Renal cortical epithelial cell (primary cell): ENCODE measurements around the gene OR13C2. TPM values are rescaled to one million over a fixed set of nuclear protein-coding genes. Genes with fewer than 3 reads are reported as not detected.
"Not testable (repeated sequence)": the region's sequence is repeated elsewhere in the genome, so short reads cannot be mapped to it uniquely, and the experiment has no call there.

Source experiments
- DNase-seq: peaks from one replicate; pipeline ENCODE4 v3.0.0-alpha.2; 2011; ENCODE audit warnings: low read depth
- total RNA-seq: library from RNA; depleted of rRNA; stranded (reverse); fragments of >200 nt; gene quantifications from 2 replicates; pipeline ENCODE4 v1.2.3, GENCODE V29; 2014

OR13C2 gene
- 0.30 TPM in 1 of 2 replicates, not detected in the other for total RNA-seq

GRCh38 chr9:104605527-104605926 is at the start of gene OR13C2:
Gene OR13C2 (minus strand): TSS chr9:104605627. CDS start chr9:104605627, 0 bp downstream.
- not testable (repeated sequence) for DNase-seq

DNA sequence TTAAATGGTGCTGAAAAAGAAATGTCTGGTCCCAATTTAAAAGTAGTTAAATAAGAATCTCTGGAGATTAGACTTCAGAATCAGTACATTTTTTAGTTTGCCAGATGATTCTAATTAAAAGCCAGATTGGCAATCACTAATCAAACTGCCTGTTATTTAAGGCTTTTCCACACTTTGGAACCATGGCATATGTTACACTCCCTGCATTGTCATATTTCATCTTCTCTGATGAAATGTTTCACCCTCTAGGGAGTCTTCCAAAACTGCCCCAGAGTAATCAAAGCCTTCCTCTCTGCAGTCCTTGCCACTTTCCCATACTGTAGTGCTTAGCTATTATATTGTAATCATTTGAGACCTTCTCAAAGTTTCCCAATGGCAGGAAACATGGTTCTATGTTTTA is 30.0 kb upstream of the OR13C2 start:
- no peak for DNase-seq

DNA sequence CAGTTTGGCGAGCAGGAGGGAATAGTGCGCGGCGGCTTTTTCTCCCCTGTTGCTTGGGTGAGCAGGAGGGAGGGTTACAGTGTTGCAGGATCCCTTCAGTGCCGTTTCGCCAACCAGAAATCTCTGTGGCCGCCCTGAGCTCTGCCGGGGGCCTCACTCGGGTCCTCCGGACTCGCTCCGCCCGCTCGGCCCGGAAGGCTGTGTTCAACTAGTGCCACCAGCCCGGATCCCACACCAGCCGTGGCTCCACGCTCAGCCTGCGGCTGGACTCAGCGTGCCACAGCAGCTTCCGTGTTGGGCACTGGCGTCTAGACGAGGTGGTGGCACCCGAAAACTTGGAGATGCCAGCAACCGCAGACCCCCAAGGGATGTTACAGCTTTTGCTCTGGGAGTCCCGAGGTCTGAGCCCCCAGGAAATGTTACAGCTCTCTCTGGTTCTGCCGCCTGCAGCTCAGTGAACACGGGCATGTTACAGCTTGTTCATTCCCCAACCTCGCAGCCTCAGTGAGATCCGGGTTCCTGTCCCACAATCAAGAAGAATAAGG is 28.6 kb upstream of the OR13C2 start:
- no peak for DNase-seq

DNA sequence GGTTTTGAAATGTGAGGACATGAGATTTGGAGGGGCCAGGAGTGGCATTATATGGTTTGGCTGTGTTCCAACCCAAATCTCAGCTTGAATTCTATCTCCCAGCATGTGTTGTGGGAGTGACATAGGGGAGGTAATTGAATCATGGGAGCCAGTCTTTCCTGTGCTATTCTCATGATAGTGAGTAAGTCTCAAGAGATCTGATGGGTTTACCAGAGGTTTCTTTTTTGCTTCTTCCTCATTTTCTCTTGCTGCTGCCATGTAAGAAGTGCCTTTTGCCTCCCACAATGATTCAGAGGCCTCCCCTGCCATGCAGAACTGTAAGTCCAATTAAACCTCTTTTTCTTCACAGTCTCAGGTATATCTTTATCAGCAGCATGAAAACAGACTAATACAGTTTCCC is 20.5 kb upstream of the OR13C2 start:
- not testable (repeated sequence) for DNase-seq

DNA sequence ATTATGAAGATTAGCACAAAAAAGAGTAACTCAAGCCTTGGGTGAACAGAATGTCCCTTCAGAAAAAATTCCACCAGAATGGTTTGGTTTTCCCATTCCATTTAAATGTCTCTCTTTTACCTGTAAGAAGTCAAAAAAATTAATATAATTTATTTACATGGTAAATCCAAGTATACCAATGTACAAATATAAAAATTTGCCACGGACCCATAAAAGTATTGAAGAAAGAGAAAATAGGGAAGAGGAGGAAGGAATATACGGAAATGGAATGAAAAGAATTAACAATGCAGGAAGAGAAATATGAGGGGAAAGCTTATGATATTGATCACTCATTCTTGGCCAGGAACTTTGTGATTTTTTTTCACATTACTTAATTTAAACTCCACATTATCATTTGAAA is 12.7 kb upstream of the OR13C2 start, which contains the start of gene OR13C9:
TSS of gene OR13C9 (minus strand) at position 101 of the 400 bp plus-strand sequence. CDS start at position 101, 0 bp downstream.
- DNase-seq, result no peak

DNA sequence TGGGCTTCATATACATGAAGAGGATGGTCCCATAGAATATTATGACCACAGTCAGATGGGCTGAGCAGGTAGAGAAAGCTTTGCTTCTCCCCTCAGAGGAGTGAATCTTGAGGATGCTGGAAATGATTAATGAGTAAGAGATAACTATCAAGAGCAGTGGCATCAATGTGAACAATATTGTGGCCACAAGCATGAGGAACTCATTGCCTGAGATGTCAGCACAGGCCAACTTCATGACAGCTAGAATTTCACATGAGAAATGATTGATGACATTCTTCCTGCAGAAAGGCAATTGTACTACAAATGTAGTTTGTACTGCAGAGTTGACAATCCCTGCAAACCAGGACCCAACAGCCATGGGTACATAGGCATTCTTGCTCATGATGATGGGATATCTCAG is 12.0 kb upstream of the OR13C2 start:
- no peak for DNase-seq

GRCh38 chr9:104611213-104611612 is 5.8 kb upstream of the OR13C2 start:
- DNase-seq, result no peak

GRCh38 chr9:104608336-104608735 is 2.9 kb upstream of the OR13C2 start:
- peak; percentile 8 for DNase-seq

DNA sequence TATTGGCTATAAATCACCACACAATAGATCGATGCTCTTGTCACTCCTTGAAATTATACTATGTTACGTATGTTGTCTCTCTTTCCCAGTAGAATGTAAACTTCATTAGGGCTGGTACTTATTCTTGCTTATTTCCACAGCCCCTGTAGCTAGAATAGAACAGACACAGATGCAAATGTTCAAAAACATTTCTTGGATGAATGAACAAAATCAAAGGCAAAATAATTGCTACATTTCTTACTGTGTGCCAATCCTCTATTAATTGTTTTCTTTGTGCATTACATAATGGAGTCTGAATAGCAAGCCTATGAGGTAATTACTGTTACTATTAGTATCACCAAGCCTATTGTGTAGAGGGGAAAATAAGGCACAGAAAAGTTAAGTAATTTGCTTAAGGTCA is 725 bp upstream of the OR13C2 start:
- peak; percentile 57 for DNase-seq

- no peak for DNase-seq
Measured at GRCh38 chr9:104604801-104605200, 626 bp downstream of the OR13C2 start.

DNA sequence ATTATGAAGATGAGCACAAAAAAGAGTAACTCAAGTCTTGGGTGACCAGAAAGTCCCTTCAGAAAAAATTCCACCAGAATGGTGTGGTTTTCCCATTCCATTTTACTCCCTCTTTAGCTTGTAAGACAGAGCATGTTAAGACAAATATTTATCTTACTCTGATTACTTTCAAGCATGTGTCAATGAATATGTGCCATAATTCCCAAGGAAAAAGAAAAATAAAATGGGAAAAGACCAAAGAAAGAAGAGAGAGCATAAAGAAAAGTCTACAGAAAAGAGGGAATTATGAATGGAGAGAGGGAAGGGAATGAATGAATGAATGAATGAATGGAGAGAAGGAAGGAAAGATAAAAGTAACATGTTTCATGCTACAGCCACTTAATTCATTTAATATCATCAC is 6.1 kb downstream of the OR13C2 start, which contains the start of gene OR13C5:
TSS of gene OR13C5 (minus strand) at position 101 of the 400 bp plus-strand sequence. CDS start at position 101, 0 bp downstream.
- DNase-seq, result not testable (repeated sequence)

GRCh38 chr9:104598749-104599148 is 6.7 kb downstream of the OR13C2 start:
- not testable (repeated sequence) for DNase-seq

- DNase-seq, result no peak
Measured at GRCh38 chr9:104589626-104590025, 15.8 kb downstream of the OR13C2 start.

GRCh38 chr9:104586496-104587180 is 18.8 kb downstream of the OR13C2 start:
- DNase-seq, result peak; percentile 58

- DNase-seq, result no peak
Measured at GRCh38 chr9:104580562-104580961, 24.9 kb downstream of the OR13C2 start.

DNA sequence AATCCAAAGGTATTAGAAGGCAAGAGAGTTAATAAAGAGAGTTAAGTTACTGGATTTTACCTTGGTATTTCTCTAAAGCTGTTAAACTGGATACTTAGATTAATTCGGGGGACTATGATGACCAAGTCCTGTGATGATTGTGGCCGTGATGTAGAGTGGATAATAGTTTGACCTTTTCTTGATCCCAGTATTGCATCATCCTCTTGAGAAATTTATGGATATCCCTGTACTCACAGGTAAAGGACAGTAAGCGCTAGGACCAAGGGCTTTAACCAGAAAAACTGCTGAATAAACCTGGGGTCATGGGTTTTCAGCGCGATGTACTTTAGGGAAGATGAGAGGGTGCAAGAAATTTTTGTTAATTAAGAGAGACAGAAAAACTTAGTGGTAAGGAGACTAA is 28.2 kb downstream of the OR13C2 start:
- DNase-seq, result no peak

- no peak for DNase-seq
Measured at GRCh38 chr9:104575456-104575855, 30.0 kb downstream of the OR13C2 start.

GRCh38 chr9:104572612-104573011 is 32.8 kb downstream of the OR13C2 start:
- DNase-seq, result no peak

- DNase-seq, result no peak
Measured at GRCh38 chr9:104568868-104569267, 36.6 kb downstream of the OR13C2 start, which contains the start of gene OR13C8. Gene OR13C8 (plus strand): TSS chr9:104569168. CDS start chr9:104569168, 0 bp downstream.

DNA sequence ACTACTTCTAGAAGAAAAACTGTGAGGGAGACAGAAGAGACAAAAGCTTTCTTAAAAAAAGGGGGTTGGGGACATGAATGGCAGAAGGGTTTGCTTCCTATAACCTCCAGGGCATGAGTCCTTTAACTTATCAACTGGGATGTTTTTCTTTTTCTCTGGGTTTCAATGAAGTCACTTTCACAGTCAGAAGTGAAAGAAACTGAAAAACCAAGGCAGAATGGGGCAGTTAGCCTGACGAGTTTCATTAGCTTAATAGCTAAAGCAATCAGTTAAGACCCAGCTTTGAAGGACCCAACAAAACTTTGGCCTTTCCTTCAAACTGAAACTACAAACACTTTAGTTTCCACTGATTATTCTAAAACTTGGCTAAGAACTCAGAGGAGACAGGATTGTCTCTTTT is 41.1 kb downstream of the OR13C2 start:
- DNase-seq, result no peak

DNA sequence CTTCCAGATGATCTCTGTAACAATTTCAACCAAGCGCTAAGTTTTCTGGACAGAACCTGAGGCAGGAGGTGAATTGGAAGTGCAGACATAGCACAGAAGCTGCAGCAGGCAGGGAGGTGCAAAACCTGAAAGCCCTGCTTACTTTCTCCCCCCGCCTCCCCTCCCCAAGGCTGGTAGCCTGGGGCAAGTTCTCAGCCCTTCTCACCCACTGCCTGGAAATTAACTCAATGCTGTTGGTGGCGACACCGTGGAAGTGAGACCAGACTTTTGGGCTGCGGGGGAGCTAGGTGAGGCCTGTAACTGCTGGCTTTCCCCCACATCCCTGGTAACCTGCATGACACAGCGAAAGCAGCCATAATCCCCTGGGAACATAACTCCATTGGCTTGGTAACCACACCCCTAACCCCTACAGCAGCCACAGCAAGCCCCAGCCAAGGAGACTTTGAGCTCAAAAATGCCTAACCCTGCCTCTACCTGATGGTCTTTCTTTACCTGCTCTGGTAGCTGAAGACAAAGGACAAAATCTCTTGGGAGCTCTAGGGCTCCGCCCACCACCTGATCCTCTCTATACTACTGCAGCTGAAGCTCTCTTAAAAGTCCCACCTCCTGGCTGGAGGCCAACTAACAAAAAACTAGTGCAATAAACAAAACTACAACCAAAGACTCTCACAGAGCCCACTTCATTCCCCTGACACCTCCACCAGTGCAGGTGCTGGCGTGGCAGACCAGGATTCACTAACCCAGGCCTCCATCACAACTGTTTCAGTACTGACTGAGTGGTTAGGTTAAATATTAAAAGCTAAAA is 48.4 kb downstream of the OR13C2 start:
- no peak for DNase-seq

GRCh38 chr9:104555521-104555920 is 49.9 kb downstream of the OR13C2 start:
- no peak for DNase-seq
